GM18519 (cell line): Measurements from ENCODE around the gene THY1.

Experiments used
- ATAC-seq: cut with Tn5 transposase; IDR thresholded peaks from one replicate; pipeline ENCODE4 v1.9.1; 2021; ENCODE audit warnings: mild to moderate bottlenecking, moderate library complexity; ENCODE audit not compliant: unreplicated experiment, low FRiP score

Gene THY1

DNA sequence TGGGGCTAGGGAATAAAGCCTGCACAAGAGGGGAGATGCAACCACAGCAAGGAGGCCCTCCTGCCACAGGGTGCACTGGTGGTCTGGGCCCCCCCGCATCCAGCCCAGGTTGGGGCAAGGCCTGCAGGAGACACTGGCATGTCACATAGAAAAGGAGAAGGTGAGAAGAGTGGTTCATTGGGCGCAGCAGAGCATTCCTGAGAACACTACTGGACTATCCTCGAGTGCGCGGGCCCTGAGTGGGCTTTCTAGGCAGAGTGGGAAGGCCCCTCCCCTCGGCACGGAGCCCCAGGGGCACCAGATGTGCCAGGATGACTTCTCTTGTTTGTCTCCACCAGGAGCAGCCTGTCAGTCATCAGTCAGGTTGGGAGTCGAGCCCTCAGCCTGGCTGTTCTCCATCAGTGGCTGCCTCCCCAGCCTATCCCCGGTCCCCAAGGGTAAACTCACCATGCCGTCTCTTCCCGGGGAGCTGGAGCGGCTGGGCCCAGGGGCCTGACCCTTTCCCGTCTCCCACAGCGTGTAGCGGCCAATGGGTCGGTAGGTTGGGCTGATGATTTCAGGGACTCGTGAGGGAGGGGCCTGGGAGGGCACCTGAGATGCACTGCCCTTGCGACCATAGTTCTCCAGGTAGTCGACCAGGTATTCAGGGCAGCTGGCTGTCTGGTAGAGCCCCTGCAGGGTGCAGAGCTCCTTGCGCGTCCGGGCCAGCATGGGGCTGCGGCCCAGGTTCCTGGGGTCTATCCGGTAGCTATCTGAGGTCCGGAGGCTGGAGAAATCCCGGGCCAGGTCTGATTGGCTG, 50.5 kb downstream of the THY1 start:
- no peak for ATAC-seq

GRCh38 chr11:119371778-119372182, 51.2 kb downstream of the THY1 start:
- ATAC-seq, result no peak

DNA sequence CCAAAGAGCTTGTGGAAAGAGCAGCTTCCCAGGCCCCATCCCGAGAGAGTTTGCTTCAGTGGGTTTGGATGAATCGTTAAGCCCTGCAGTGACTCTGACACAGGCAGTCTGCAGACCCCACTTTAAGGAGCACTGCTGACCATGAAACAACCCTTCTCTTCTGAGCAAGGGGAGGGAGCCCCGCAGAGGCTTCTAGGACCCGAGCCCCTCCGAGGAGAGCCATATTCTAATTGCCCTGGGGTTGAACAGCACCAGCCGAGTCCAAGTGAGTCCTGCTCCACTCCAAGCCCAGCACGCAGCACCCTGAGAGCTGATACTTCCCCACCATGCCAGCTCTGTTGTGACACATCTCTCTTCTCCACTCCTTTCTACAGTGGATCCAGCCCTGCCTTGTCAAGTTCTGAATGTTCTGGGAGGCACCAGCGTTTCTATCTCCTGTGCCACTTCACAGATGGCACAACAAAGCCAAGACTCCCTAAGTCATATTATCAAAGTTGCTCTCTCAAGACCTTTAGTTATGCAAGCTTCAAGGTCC, 51.8 kb downstream of the THY1 start:
- ATAC-seq, result no peak

GRCh38 chr11:119370486-119371046, 52.4 kb downstream of the THY1 start:
- no peak for ATAC-seq

- ATAC-seq, result no peak
These were observed 53.6 kb downstream of the THY1 start for GRCh38 chr11:119369132-119369925.

GRCh38 chr11:119368121-119369034, 54.6 kb downstream of the THY1 start:
- ATAC-seq, result no peak

DNA sequence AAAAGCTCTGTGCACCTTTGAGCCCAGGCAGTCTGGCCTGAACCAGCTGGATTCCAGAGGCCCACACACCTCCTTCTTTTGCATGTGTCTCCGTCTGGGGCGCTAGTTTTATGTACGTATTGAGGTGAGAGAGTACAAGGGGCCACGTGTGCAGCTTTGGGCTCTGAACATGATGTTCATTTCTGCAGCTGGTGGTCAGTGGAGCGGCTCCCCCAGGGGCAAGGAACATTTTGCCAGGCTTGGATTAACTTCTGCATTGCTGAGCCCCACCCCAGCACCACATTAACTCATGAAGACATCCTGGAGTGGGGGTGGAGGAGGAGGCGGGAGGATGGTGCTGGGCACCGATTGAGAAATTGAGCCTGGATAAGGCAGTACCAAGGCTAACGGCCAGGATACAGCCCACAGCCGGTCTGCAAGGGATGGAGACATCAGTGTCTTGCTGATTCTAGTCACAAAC, 55.3 kb downstream of the THY1 start:
- no peak for ATAC-seq
